Ascending aorta (tissue), 2 donors: Measurements from ENCODE around the gene BRCC3. TPM values are rescaled to one million over a fixed set of nuclear protein-coding genes. Genes with fewer than 3 reads are reported as not detected.

Experiments
- DNase-seq, 2 donors: peaks; one replicate each; pipeline ENCODE4 v3.0.0-alpha.2; 2019; ENCODE audit warnings: low spot score in 2 of 2
- H3K27ac ChIP-seq, 2 donors: fragments of 200-600 bp; sonication (generic); one replicate each; pipeline ENCODE4 v1.5.1; 2016 to 2017; ENCODE audit warnings: mild to moderate bottlenecking in 1 of 2
- H3K27me3 ChIP-seq: fragments of 200-600 bp; sonication (generic); one replicate; pipeline ENCODE4 v1.5.1; 2017
- H3K36me3 ChIP-seq, 2 donors: fragments of 200-600 bp; sonication (generic); one replicate each; pipeline ENCODE4 v1.5.1; 2016
- H3K4me1 ChIP-seq, 2 donors: fragments of 200-600 bp; sonication (generic); one replicate each; pipeline ENCODE4 v1.5.1; 2016 to 2017; ENCODE audit warnings: mild to moderate bottlenecking in 1 of 2
- H3K4me3 ChIP-seq, 2 donors: fragments of 200-600 bp; sonication (generic); one replicate each; pipeline ENCODE4 v1.5.1; 2016 to 2017; ENCODE audit warnings: mild to moderate bottlenecking in 1 of 2
- H3K9me3 ChIP-seq, 2 donors: fragments of 200-600 bp; sonication (generic); one replicate each; pipeline ENCODE4 v1.5.1; 2016
- CTCF ChIP-seq, 3 experiments: fragments of 200-600 bp in 2 of 3; fragments of 450-650 bp in 1 of 3; sonication (generic) in 2 of 3; IDR thresholded peaks; one replicate each; pipeline ENCODE4 v1.5.1; 2016 to 2019; ENCODE audit warnings: antibody characterized with exemption in 3 of 3, mild to moderate bottlenecking in 1 of 3, moderate library complexity in 1 of 3
- intact Hi-C: fragments of 100-400 bp; cut with DNase I; formaldehyde crosslinking; loops from one replicate; pipeline ENCODE4 v1.15.1; 2023
- total RNA-seq: library from RNA; depleted of rRNA; stranded (reverse); fragments of >200 nt; gene quantifications from one replicate; pipeline ENCODE4 v1.1.0, GENCODE V29; 2016

Gene BRCC3
- total RNA-seq, 1 donor from 2014 or later, result 9.4 TPM

- no peak overlapping the region for H3K4me3 ChIP-seq
- no peaks in the 10 kb centered on the region for H3K4me1 ChIP-seq
- peaks cover 0 to 5% of the 10 kb centered on the region in 2 donors for H3K36me3 ChIP-seq
- no peaks in the 10 kb centered on the region for H3K9me3 ChIP-seq
- no peak overlapping the region for H3K27ac ChIP-seq
- DNase-seq, result no peak
- H3K27me3 ChIP-seq, result no peaks in the 10 kb centered on the region
- TF ChIP-seq CTCF (IDR thresholded peaks at IDR 0.05), result no peak
- intact Hi-C loops, result no loop called here
Measured at GRCh38 chrX:155054255-155054654, 17.1 kb upstream of the BRCC3 start.

- intact Hi-C loops, result no loop called here
Measured at GRCh38 chrX:155055494-155055893, 15.8 kb upstream of the BRCC3 start.

GRCh38 chrX:155056471-155056870, 14.8 kb upstream of the BRCC3 start:
- Histone ChIP-seq H3K9me3 (no peaks in the 10 kb centered on the region), H3K4me3 (no peak overlapping the region), H3K27ac (peak overlapping the region in 1 of 2 donors; percentile 36), H3K27me3 (no peaks in the 10 kb centered on the region), H3K4me1 (no peaks in the 10 kb centered on the region), H3K36me3 (peaks cover 0 to 10% of the 10 kb centered on the region in 2 donors)
- intact Hi-C loops, result no loop called here
- DNase-seq, result no peak
- TF ChIP-seq CTCF (IDR thresholded peaks at IDR 0.05), result no peak

More at GRCh38 chrX:155055494-155055893, 15.8 kb upstream of the BRCC3 start:
- TF ChIP-seq CTCF (IDR thresholded peaks at IDR 0.05), result no peak
- H3K9me3 ChIP-seq, result no peaks in the 10 kb centered on the region
- H3K27ac ChIP-seq, result no peak overlapping the region
- H3K27me3 ChIP-seq, result no peaks in the 10 kb centered on the region
- DNase-seq, result no peak
- H3K36me3 ChIP-seq, result peaks cover 0 to 5% of the 10 kb centered on the region in 2 donors
- no peaks in the 10 kb centered on the region for H3K4me1 ChIP-seq
- no peak overlapping the region for H3K4me3 ChIP-seq

GRCh38 chrX:155056877-155057792, 14.2 kb upstream of the BRCC3 start:
- H3K27me3 ChIP-seq, result no peaks in the 10 kb centered on the region
- no peaks in the 10 kb centered on the region for H3K4me1 ChIP-seq
- peak overlapping the region; percentile 8 to 18 for H3K4me3 ChIP-seq
- peak in 1 of 2 donors; percentile 82 for DNase-seq
- no peaks in the 10 kb centered on the region for H3K9me3 ChIP-seq
- H3K27ac ChIP-seq, result peak overlapping the region in 1 of 2 donors; percentile 36
- intact Hi-C loops, result loop anchor here (1.0 kb wide), 1 partner anchor 76 kb away; no protein-coding TSS in a partner anchor
- peak; percentile 38 to 71 (median 67) for TF ChIP-seq CTCF (IDR thresholded peaks at IDR 0.05)
- peaks cover 0 to 6% of the 10 kb centered on the region in 2 donors for H3K36me3 ChIP-seq

GRCh38 chrX:155061760-155062159, 9.5 kb upstream of the BRCC3 start:
- intact Hi-C loops, result no loop called here

More at GRCh38 chrX:155061760-155062159, 9.5 kb upstream of the BRCC3 start:
- no peaks in the 10 kb centered on the region for H3K4me1 ChIP-seq
- H3K4me3 ChIP-seq, result no peak overlapping the region
- H3K36me3 ChIP-seq, result peaks cover 0 to 5% of the 10 kb centered on the region in 2 donors
- no peaks in the 10 kb centered on the region for H3K27me3 ChIP-seq
- H3K9me3 ChIP-seq, result no peaks in the 10 kb centered on the region
- no peak for DNase-seq
- H3K27ac ChIP-seq, result no peak overlapping the region
- TF ChIP-seq CTCF (IDR thresholded peaks at IDR 0.05), result no peak
